H9 (cell line): Measurements from ENCODE around the gene CAPN9. TPM values are rescaled to one million over a fixed set of nuclear protein-coding genes. Genes with fewer than 3 reads are reported as not detected.

ENCODE experiments used
- DNase-seq: peaks from one replicate; pipeline ENCODE4 v3.0.0-alpha.2; 2017
- H2AFZ ChIP-seq: one replicate; pipeline ENCODE4 v1.6.1; 2013; ENCODE audit warnings: mild to moderate bottlenecking, low read length, control low read depth, moderate library complexity
- H2AK5ac ChIP-seq: 2 replicates; pipeline ENCODE4 v1.6.1; 2013; ENCODE audit warnings: low read length, control low read depth, mixed read lengths; ENCODE audit not compliant: insufficient read length
- H2BK120ac ChIP-seq: one replicate; pipeline ENCODE4 v1.6.1; 2013; ENCODE audit warnings: low read depth, mild to moderate bottlenecking, low read length, control low read depth, inconsistent platforms; ENCODE audit not compliant: poor library complexity, severe bottlenecking
- H2BK12ac ChIP-seq: 2 replicates; pipeline ENCODE4 v1.6.1; 2013; ENCODE audit warnings: low read length, control low read depth, mixed read lengths, low read depth; ENCODE audit not compliant: insufficient read length
- H2BK15ac ChIP-seq: 2 replicates; pipeline ENCODE4 v1.6.1; 2013; ENCODE audit warnings: low read depth, low read length, control low read depth
- H2BK20ac ChIP-seq: one replicate; pipeline ENCODE4 v1.6.1; 2013; ENCODE audit warnings: low read depth, mild to moderate bottlenecking, low read length, control low read depth, inconsistent platforms; ENCODE audit not compliant: poor library complexity, severe bottlenecking
- H2BK5ac ChIP-seq: 2 replicates; pipeline ENCODE4 v1.6.1; 2013; ENCODE audit warnings: low read length, control low read depth, mixed read lengths; ENCODE audit not compliant: insufficient read length
- H3K14ac ChIP-seq: 2 replicates; pipeline ENCODE4 v1.6.1; 2013; ENCODE audit warnings: low read length, control low read depth; ENCODE audit not compliant: insufficient read depth
- H3K18ac ChIP-seq: 2 replicates; pipeline ENCODE4 v1.6.1; 2013; ENCODE audit warnings: low read depth, mild to moderate bottlenecking, mixed read lengths, low read length, control low read depth; ENCODE audit not compliant: insufficient read length
- H3K23ac ChIP-seq: 2 replicates; pipeline ENCODE4 v1.6.1; 2013; ENCODE audit warnings: low read length, control low read depth, mixed read lengths, low read depth; ENCODE audit not compliant: insufficient read length
- H3K23me2 ChIP-seq: 2 replicates; pipeline ENCODE4 v1.6.1; 2013; ENCODE audit warnings: low read depth, mild to moderate bottlenecking, mixed read lengths, low read length, control low read depth; ENCODE audit not compliant: insufficient read length, poor library complexity, severe bottlenecking
- H3K27ac ChIP-seq: 2 replicates; pipeline ENCODE4 v1.5.1; 2013; ENCODE audit warnings: low read length, control low read depth, mixed read lengths, low read depth; ENCODE audit not compliant: insufficient read length
- H3K27me3 ChIP-seq: 2 replicates; pipeline ENCODE4 v1.6.1; 2013; ENCODE audit warnings: low read length, control low read depth, inconsistent platforms; ENCODE audit not compliant: insufficient read depth
- H3K4ac ChIP-seq: 2 replicates; pipeline ENCODE4 v1.6.1; 2013; ENCODE audit warnings: low read depth, mild to moderate bottlenecking, control low read depth, inconsistent platforms, low read length, moderate library complexity
- H3K4me1 ChIP-seq: 2 replicates; pipeline ENCODE4 v1.6.1; 2013; ENCODE audit warnings: low read length, control low read depth, inconsistent platforms; ENCODE audit not compliant: insufficient read depth
- H3K4me2 ChIP-seq: 2 replicates; pipeline ENCODE4 v1.6.1; 2013; ENCODE audit warnings: low read length, control low read depth, mixed read lengths; ENCODE audit not compliant: insufficient read length, insufficient read depth
- H3K56ac ChIP-seq: 2 replicates; pipeline ENCODE4 v1.6.1; 2013; ENCODE audit warnings: low read depth, mild to moderate bottlenecking, mixed read lengths, low read length, control low read depth; ENCODE audit not compliant: insufficient read length
- H3K79me1 ChIP-seq: 2 replicates; pipeline ENCODE4 v1.6.1; 2013; ENCODE audit warnings: low read depth, mild to moderate bottlenecking, moderate library complexity, low read length, control low read depth, inconsistent platforms; ENCODE audit not compliant: insufficient read depth, poor library complexity, severe bottlenecking
- H3K79me2 ChIP-seq: 2 replicates; pipeline ENCODE4 v1.6.1; 2013; ENCODE audit warnings: low read length, control low read depth, inconsistent platforms; ENCODE audit not compliant: insufficient read depth
- H3K9ac ChIP-seq: 2 replicates; pipeline ENCODE4 v1.6.1; 2013; ENCODE audit warnings: low read length, control low read depth, mixed read lengths; ENCODE audit not compliant: insufficient read length; ENCODE audit errors: extremely low read depth
- H3K9me3 ChIP-seq: one replicate; pipeline ENCODE4 v1.6.1; 2013; ENCODE audit warnings: low read depth, low read length, inconsistent platforms; ENCODE audit not compliant: control insufficient read depth
- H3T11ph ChIP-seq: one replicate; pipeline ENCODE4 v1.6.1; 2013; ENCODE audit warnings: mild to moderate bottlenecking, low read length, control low read depth, inconsistent platforms
- H4K20me1 ChIP-seq: one replicate; pipeline ENCODE4 v1.6.1; 2013; ENCODE audit not compliant: control insufficient read depth, insufficient read length, insufficient read depth
- H4K5ac ChIP-seq: 2 replicates; pipeline ENCODE4 v1.6.1; 2013; ENCODE audit warnings: low read depth, mild to moderate bottlenecking, mixed read lengths, low read length, control low read depth; ENCODE audit not compliant: insufficient read length
- H4K8ac ChIP-seq: replicated peaks from 2 replicates; pipeline ENCODE4 v1.6.1; 2013; ENCODE audit warnings: low read length, control low read depth, mixed read lengths, low read depth; ENCODE audit not compliant: insufficient read length
- H4K91ac ChIP-seq: 2 replicates; pipeline ENCODE4 v1.6.1; 2013; ENCODE audit warnings: low read depth, mild to moderate bottlenecking, moderate library complexity, mixed read lengths, low read length, control low read depth; ENCODE audit not compliant: insufficient read length
- H3K27ac Mint-ChIP-seq, 3 experiments: 2 replicates in 2 of 3; 3 replicates in 1 of 3; pipeline ENCODE4 v1.8.0; 2020 to 2021; ENCODE audit warnings: mixed read lengths in 3 of 3, mild to moderate bottlenecking in 1 of 3, moderate library complexity in 1 of 3
- H3K27me3 Mint-ChIP-seq: 2 replicates; pipeline ENCODE4 v1.8.0; 2021; ENCODE audit warnings: low read depth, mild to moderate bottlenecking, moderate library complexity, mixed read lengths
- H3K36me3 Mint-ChIP-seq, 3 experiments: 2 replicates in 2 of 3; 3 replicates in 1 of 3; pipeline ENCODE4 v1.8.0; 2020 to 2021; ENCODE audit warnings: low read depth in 3 of 3, mixed read lengths in 3 of 3; ENCODE audit not compliant: insufficient read depth in 1 of 3
- H3K4me1 Mint-ChIP-seq, 2 experiments: 2 replicates each; pipeline ENCODE4 v1.8.0; 2020; ENCODE audit warnings: mixed read lengths in 2 of 2
- H3K4me3 Mint-ChIP-seq, 2 experiments: 2 replicates in 1 of 2; 3 replicates in 1 of 2; pipeline ENCODE4 v1.8.0; 2020 to 2021; ENCODE audit warnings: mild to moderate bottlenecking in 2 of 2, mixed read lengths in 2 of 2, moderate library complexity in 1 of 2
- H3K9me3 Mint-ChIP-seq, 2 experiments: 2 replicates in 1 of 2; 3 replicates in 1 of 2; pipeline ENCODE4 v1.8.0; 2020; ENCODE audit warnings: mild to moderate bottlenecking in 2 of 2, mixed read lengths in 2 of 2, moderate library complexity in 1 of 2
- CTCF ChIP-seq: fragments of 200-600 bp; sonication (generic); conservative IDR thresholded peaks from 3 replicates; pipeline ENCODE4 v1.8.0; 2021; ENCODE audit warnings: antibody characterized with exemption, mild to moderate bottlenecking
- WGBS: extraction: QIAGEN DNeasy Blood & Tissue Kit; methylation state at CpG from one replicate; pipeline ENCODE4 v1.1.7; 2013; ENCODE audit warnings: missing lambda C conversion rate, low lambda C conversion rate, mixed read lengths; ENCODE audit not compliant: insufficient read length; ENCODE audit errors: extremely low coverage; 5-methylcytosine and 5-hydroxymethylcytosine counted together
- total RNA-seq: library from RNA; stranded (reverse); gene quantifications from 2 replicates; pipeline ENCODE4 v1.2.1, GENCODE V29; 2021

The CAPN9 gene
- total RNA-seq, 1 experiment from 2014 or later = 0.22 TPM

- no peaks in the 10 kb centered on the region for H4K20me1 ChIP-seq
- Mint-ChIP-seq H3K27ac (no peak overlapping the region), H3K36me3 (no peaks in the 10 kb centered on the region), H3K4me1 (0 out of 4 replicates have a peak, but pooled peaks cover 0 to 3% of the 10 kb centered on the region in 2 experiments), H3K4me3 (no peak overlapping the region), H3K9me3 (no peaks in the 10 kb centered on the region; a peak in 1 of 5 replicates), H3K27me3 (peaks cover 76% of the 10 kb centered on the region)
- H2BK120ac ChIP-seq = no peak overlapping the region
- no peaks in the 10 kb centered on the region for H3K23me2 ChIP-seq
- H2AK5ac ChIP-seq = no peak overlapping the region
- no peak overlapping the region for H2AFZ ChIP-seq
- H3K9ac ChIP-seq = no peak overlapping the region
- no peak overlapping the region for H4K5ac ChIP-seq
- H3K27me3 ChIP-seq = no peaks in the 10 kb centered on the region; the same call in 1 of the 2 replicates
- H3T11ph ChIP-seq = no peak overlapping the region
- H3K27ac ChIP-seq = no peak overlapping the region
- no peak overlapping the region for H3K14ac ChIP-seq
- no peak overlapping the region for H3K56ac ChIP-seq
- TF ChIP-seq CTCF = no peak
- no peak overlapping the region for H2BK5ac ChIP-seq
- no peaks in the 10 kb centered on the region for H3K4me1 ChIP-seq
- WGBS = no CpG with 5 or more reads among the region's 2 CpGs
- H3K9me3 ChIP-seq = no peaks in the 10 kb centered on the region
- H3K4me2 ChIP-seq = no peak overlapping the region
- H3K79me1 ChIP-seq = no peaks in the 10 kb centered on the region
- H2BK12ac ChIP-seq = no peak overlapping the region
- no peak for DNase-seq
- no peak overlapping the region for H4K91ac ChIP-seq
- no peaks in the 10 kb centered on the region for H3K79me2 ChIP-seq
- no peak overlapping the region for H4K8ac ChIP-seq
- H3K18ac ChIP-seq = no peak overlapping the region
- no peak overlapping the region for H2BK20ac ChIP-seq
- H3K4ac ChIP-seq = no peak overlapping the region
- no peak overlapping the region for H2BK15ac ChIP-seq
- no peak overlapping the region for H3K23ac ChIP-seq
Measured at GRCh38 chr1:230806552-230806951, 59.4 kb downstream of the CAPN9 start.
